ENCODE measurements around the gene MEGF8. TPM values are rescaled to one million over a fixed set of nuclear protein-coding genes. Genes with fewer than 3 reads are reported as not detected.

MEGF8 gene
- total and polyA plus RNA-seq, 10 of the 15 experiments (the other 5 are each of a cell fraction or from before 2014, with no cell fraction given): 0.43 to 12.8 (median 2.7) TPM

- intact Hi-C loops (cut with micrococcal nuclease; ENCODE audit: unreplicated experiment): no loop called here
- POLR2A ChIA-PET: no interaction called here
- TF ChIP-seq POU2F2 (IDR thresholded peaks at IDR 0.05; ENCODE audit: borderline replicate concordance, low read depth, low read length) (no peak), MYB (IDR thresholded peaks at IDR 0.05; ENCODE audit: borderline replicate concordance, low read depth, low read length) (no peak), EGR1 (IDR thresholded peaks at IDR 0.05; ENCODE audit: borderline replicate concordance in 1 of 2, low read depth in 2 of 2, low read length in 2 of 2) (no peak), NFXL1 (IDR thresholded peaks at IDR 0.05; ENCODE audit: borderline replicate concordance) (no peak), RCOR1 (conservative IDR thresholded peaks at IDR 0.05; ENCODE audit: low read depth, low read length) (no peak), ZNF274 (IDR thresholded peaks at IDR 0.05; ENCODE audit: insufficient read depth, insufficient read length) (no peak), KDM1A (IDR thresholded peaks at IDR 0.05; ENCODE audit: borderline replicate concordance) (no peak)
- Histone ChIP-seq H3K4me1 (ENCODE audit: control insufficient read depth, insufficient read depth, low read length) (no peaks in the 10 kb centered on the region; the same call in 1 of the 2 replicates), H3K4me3 (no peak overlapping the region), H4K20me1 (ENCODE audit: control insufficient read depth, insufficient read depth) (no peaks in the 10 kb centered on the region), H3K9ac (ENCODE audit: control insufficient read depth, insufficient read depth, low read length) (no peak overlapping the region), H3K79me2 (ENCODE audit: control insufficient read depth, insufficient read depth, low read length) (no peaks in the 10 kb centered on the region), H3K27ac (ENCODE audit: control insufficient read depth, insufficient read depth) (no peak overlapping the region), H3K4me2 (ENCODE audit: control insufficient read depth, insufficient read depth) (no peak overlapping the region), H3K36me3 (ENCODE audit: control insufficient read depth in 2 of 2, insufficient read depth in 2 of 2, low read length in 1 of 2) (peaks cover 20 to 27% of the 10 kb centered on the region in 2 experiments), H2AFZ (ENCODE audit: control insufficient read depth, low read depth, low read length) (no peak overlapping the region), H3K9me3 (replicated peaks; ENCODE audit: control insufficient read depth, insufficient read depth, low read length) (no peaks in the 10 kb centered on the region), H3K27me3 (replicated peaks in 1 of 2; ENCODE audit: control insufficient read depth in 2 of 2, insufficient read depth in 2 of 2, low read length in 1 of 2) (no peaks in the 10 kb centered on the region)
- WGBS (ENCODE audit: insufficient coverage, insufficient replicate concordance, low lambda C conversion rate, missing lambda C conversion rate): 91% methylated on average over 17 of the region's 17 CpGs
- ATAC-seq (no peak), FAIRE-seq (no peak), DNase-seq (ENCODE audit: low read depth, low spot score) (no peak)
- SMC1A ChIA-PET (ENCODE audit: uncharacterized antibody, unreplicated experiment): no interaction called here
- no TSS peak for BruUV-seq (replicated peaks)
- RAD21 ChIA-PET (ENCODE audit: unreplicated experiment): no interaction called here
- CTCF ChIA-PET: interaction anchor here (0.9 to 1.0 kb wide), 2 partner anchors 161 to 185 kb away, joined by 3 to 4 read pairs; partner anchors contain the start of gene POU2F2
- in situ Hi-C loops (cut with MboI): no loop called here
Observed at GRCh38 chr19:42293540-42293939, 31.9 kb upstream of the MEGF8 start.

GRCh38 chr19:42293948-42294347, 31.5 kb upstream of the MEGF8 start:
- no TSS peak for BruUV-seq (replicated peaks)
- Histone ChIP-seq H3K79me2 (ENCODE audit: control insufficient read depth, insufficient read depth, low read length) (no peaks in the 10 kb centered on the region), H4K20me1 (ENCODE audit: control insufficient read depth, insufficient read depth) (no peaks in the 10 kb centered on the region), H2AFZ (ENCODE audit: control insufficient read depth, low read depth, low read length) (no peak overlapping the region), H3K4me1 (ENCODE audit: control insufficient read depth, insufficient read depth, low read length) (no peaks in the 10 kb centered on the region; the same call in 1 of the 2 replicates), H3K4me2 (ENCODE audit: control insufficient read depth, insufficient read depth) (no peak overlapping the region), H3K9ac (ENCODE audit: control insufficient read depth, insufficient read depth, low read length) (no peak overlapping the region), H3K9me3 (replicated peaks; ENCODE audit: control insufficient read depth, insufficient read depth, low read length) (no peaks in the 10 kb centered on the region), H3K27ac (ENCODE audit: control insufficient read depth, insufficient read depth) (no peak overlapping the region), H3K36me3 (ENCODE audit: control insufficient read depth in 2 of 2, insufficient read depth in 2 of 2, low read length in 1 of 2) (peaks cover 17 to 25% of the 10 kb centered on the region in 2 experiments; a peak in 3 of 4 replicates), H3K4me3 (no peak overlapping the region), H3K27me3 (replicated peaks in 1 of 2; ENCODE audit: control insufficient read depth in 2 of 2, insufficient read depth in 2 of 2, low read length in 1 of 2) (no peaks in the 10 kb centered on the region)
- FAIRE-seq: no peak
- WGBS (ENCODE audit: insufficient coverage, insufficient replicate concordance, low lambda C conversion rate, missing lambda C conversion rate): 82% methylated on average over 15 of the region's 15 CpGs
- ChIA-PET CTCF (interaction anchor here (0.9 to 3.2 kb wide), 3 partner anchors 49 to 185 kb away, joined by 3 to 25 read pairs (median 4); partner anchors contain the start of gene POU2F2), SMC1A (ENCODE audit: uncharacterized antibody, unreplicated experiment) (no interaction called here), POLR2A (no interaction called here), RAD21 (ENCODE audit: unreplicated experiment) (no interaction called here)
- no peak for ATAC-seq
- DNase-seq (ENCODE audit: low read depth, low spot score): no peak
- intact Hi-C loops (cut with micrococcal nuclease; ENCODE audit: unreplicated experiment): no loop called here
- TF ChIP-seq ESRRA (IDR thresholded peaks at IDR 0.05; ENCODE audit: low read length): no peak
- TF ChIP-seq RAD51 (IDR thresholded peaks at IDR 0.05): no peak
- no peak for TF ChIP-seq HDAC6 (IDR thresholded peaks at IDR 0.05; ENCODE audit: unreplicated experiment)
- no peak for TF ChIP-seq BMI1 (IDR thresholded peaks at IDR 0.05; ENCODE audit: borderline replicate concordance)
- no peak for TF ChIP-seq SPI1 (IDR thresholded peaks at IDR 0.05; ENCODE audit: borderline replicate concordance, insufficient read depth, low read depth, low read length)
- no peak for TF ChIP-seq ZSCAN29 (IDR thresholded peaks at IDR 0.05)
- TF ChIP-seq PAX8 (IDR thresholded peaks at IDR 0.05): no peak
- no peak for TF ChIP-seq ZBTB4 (CRISPR knock-in tag; IDR thresholded peaks at IDR 0.05)
- in situ Hi-C loops (cut with MboI): no loop called here

All from GM12878 (cell line).